Smooth muscle cell (in vitro differentiated cells): Measurements from ENCODE around the gene GPR153. TPM values are rescaled to one million over a fixed set of nuclear protein-coding genes. Genes with fewer than 3 reads are reported as not detected.

Experiments used
- DNase-seq: peaks from one replicate; lab custom pipeline; 2025; ENCODE audit not compliant: unreplicated experiment; lab: John Stamatoyannopoulos, UW
- H2AFZ ChIP-seq: fragments of 200-600 bp; sonication (generic); 2 replicates; pipeline ENCODE4 v1.6.0; 2016; ENCODE audit warnings: antibody characterized with exemption, low read depth, mild to moderate bottlenecking
- H3F3A ChIP-seq: fragments of 200-600 bp; sonication (generic); 2 replicates; pipeline ENCODE4 v1.6.0; 2017; ENCODE audit warnings: antibody characterized with exemption, low read depth
- H3K27ac ChIP-seq: fragments of 200-600 bp; sonication (generic); 2 replicates; pipeline ENCODE4 v1.5.1; 2016; ENCODE audit warnings: low read depth, mild to moderate bottlenecking
- H3K27me3 ChIP-seq: fragments of 200-600 bp; sonication (generic); 2 replicates; pipeline ENCODE4 v1.6.1; 2016; ENCODE audit warnings: low read depth, mild to moderate bottlenecking
- H3K36me3 ChIP-seq: fragments of 200-600 bp; sonication (generic); 2 replicates; pipeline ENCODE4 v1.5.1; 2016; ENCODE audit warnings: low read depth
- H3K4me1 ChIP-seq: fragments of 200-600 bp; sonication (generic); 2 replicates; pipeline ENCODE4 v1.5.1; 2016; ENCODE audit warnings: low read depth
- H3K4me2 ChIP-seq: fragments of 200-600 bp; sonication (generic); 2 replicates; pipeline ENCODE4 v1.6.0; 2016; ENCODE audit warnings: mild to moderate bottlenecking
- H3K4me3 ChIP-seq: fragments of 200-600 bp; sonication (generic); 2 replicates; pipeline ENCODE4 v1.5.1; 2016; ENCODE audit warnings: mild to moderate bottlenecking
- H3K79me2 ChIP-seq: fragments of 200-600 bp; sonication (generic); 2 replicates; pipeline ENCODE4 v1.6.0; 2016; ENCODE audit warnings: low read depth, mild to moderate bottlenecking
- H3K9ac ChIP-seq: fragments of 200-600 bp; sonication (generic); 2 replicates; pipeline ENCODE4 v1.6.0; 2016; ENCODE audit warnings: low read depth
- H3K9me3 ChIP-seq: fragments of 200-600 bp; sonication (generic); replicated peaks from 2 replicates; pipeline ENCODE4 v1.5.1; 2016; ENCODE audit warnings: low read depth
- H4K20me1 ChIP-seq: fragments of 200-600 bp; sonication (generic); 2 replicates; pipeline ENCODE4 v1.6.0; 2016; ENCODE audit warnings: low read depth
- CTCF ChIP-seq: fragments of 200-600 bp; sonication (generic); IDR thresholded peaks from 2 replicates; pipeline ENCODE4 v1.5.1; 2017; ENCODE audit warnings: borderline replicate concordance, mild to moderate bottlenecking, antibody characterized with exemption; ENCODE audit not compliant: insufficient read depth, poor library complexity, severe bottlenecking
- WGBS: methylation state at CpG from one replicate; pipeline ENCODE4 v1.1.7; 2016; ENCODE audit warnings: low lambda C conversion rate; 5-methylcytosine and 5-hydroxymethylcytosine counted together
- polyA plus RNA-seq: library from polyadenylated mRNA; unstranded; fragments of >200 nt; fragmentation: Nextera tagmentation; extraction: Ambion mirVana; gene quantifications from 2 replicates; pipeline ENCODE4 v1.2.1, GENCODE V29; 2016
- total RNA-seq: library from RNA; depleted of rRNA; stranded (reverse); fragments of >200 nt; gene quantifications from 2 replicates; pipeline ENCODE4 v1.2.3, GENCODE V29; 2014

Gene GPR153
- total and polyA plus RNA-seq, 2 experiments from 2014 or later = 8.2 to 15.8 TPM

- Histone ChIP-seq H4K20me1 (peaks cover 27% of the 10 kb centered on the region), H2AFZ (no peak overlapping the region), H3K36me3 (no peaks in the 10 kb centered on the region), H3K4me3 (peak overlapping the region; percentile 68), H3K4me1 (no peaks in the 10 kb centered on the region), H3K27ac (no peak overlapping the region), H3K27me3 (no peaks in the 10 kb centered on the region), H3K79me2 (no peaks in the 10 kb centered on the region), H3K9ac (no peak overlapping the region), H3K9me3 (no peaks in the 10 kb centered on the region), H3F3A (no peaks in the 10 kb centered on the region), H3K4me2 (peak overlapping the region; percentile 92)
- WGBS = 17% methylated on average over 13 of the region's 15 CpGs
- DNase-seq = no peak
- TF ChIP-seq CTCF = no peak
Measured at GRCh38 chr1:6261615-6261995, 707 bp upstream of the GPR153 start.

GRCh38 chr1:6260433-6260934, 414 bp downstream of the GPR153 start:
- Histone ChIP-seq H3K9ac (no peak overlapping the region), H3K36me3 (no peaks in the 10 kb centered on the region), H3K9me3 (no peaks in the 10 kb centered on the region), H3K4me1 (no peaks in the 10 kb centered on the region), H3K79me2 (no peaks in the 10 kb centered on the region), H3K27me3 (no peaks in the 10 kb centered on the region), H4K20me1 (peaks cover 27% of the 10 kb centered on the region), H2AFZ (peak overlapping the region; percentile 62), H3K4me2 (peak overlapping the region; percentile 91), H3K27ac (no peak overlapping the region), H3K4me3 (peak overlapping the region; percentile 73), H3F3A (no peaks in the 10 kb centered on the region)
- no peak for TF ChIP-seq CTCF
- under 1% methylated on average over 42 of the region's 61 CpGs for WGBS
- DNase-seq = no peak

- no peaks in the 10 kb centered on the region for H3F3A ChIP-seq
- no peaks in the 10 kb centered on the region for H3K27me3 ChIP-seq
- peak overlapping the region; percentile 73 for H3K4me3 ChIP-seq
- peak overlapping the region; percentile 91 for H3K4me2 ChIP-seq
- H2AFZ ChIP-seq = no peak overlapping the region
- H3K9me3 ChIP-seq = no peaks in the 10 kb centered on the region
- H3K79me2 ChIP-seq = no peaks in the 10 kb centered on the region
- no peaks in the 10 kb centered on the region for H3K36me3 ChIP-seq
- no peak overlapping the region for H3K27ac ChIP-seq
- no peaks in the 10 kb centered on the region for H3K4me1 ChIP-seq
- no peak for TF ChIP-seq CTCF
- DNase-seq = peak; percentile 58
- 18% methylated on average over 32 of the region's 46 CpGs for WGBS
- peaks cover 27% of the 10 kb centered on the region for H4K20me1 ChIP-seq
- no peak overlapping the region for H3K9ac ChIP-seq
Measured at GRCh38 chr1:6259491-6260362, 1.2 kb downstream of the GPR153 start.

- Histone ChIP-seq H3K4me3 (no peak overlapping the region), H3K36me3 (no peaks in the 10 kb centered on the region), H4K20me1 (peaks cover 27% of the 10 kb centered on the region), H3K79me2 (no peaks in the 10 kb centered on the region), H3K4me2 (no peak overlapping the region), H3K9me3 (no peaks in the 10 kb centered on the region), H2AFZ (no peak overlapping the region), H3F3A (no peaks in the 10 kb centered on the region), H3K27me3 (no peaks in the 10 kb centered on the region), H3K9ac (no peak overlapping the region), H3K27ac (no peak overlapping the region), H3K4me1 (no peaks in the 10 kb centered on the region)
- WGBS = 78% methylated on average over 10 of the region's 10 CpGs
- no peak for TF ChIP-seq CTCF
- DNase-seq = no peak
Measured at GRCh38 chr1:6258675-6259074, 2.2 kb downstream of the GPR153 start.
